ENCODE results near the gene MRPL32.

Gene MRPL32

GRCh38 chr7:42914009-42914408 is 18.2 kb upstream of the MRPL32 start:
- DNase-seq (ENCODE audit: low read depth), result no peak
- no peak overlapping the region for H3K4me3 ChIP-seq (ENCODE audit: low read length)
- TF ChIP-seq CTCF (conservative IDR thresholded peaks at IDR 0.05; ENCODE audit: low read depth, low read length), result no peak

GRCh38 chr7:42914421-42915045 is 17.6 kb upstream of the MRPL32 start:
- DNase-seq (ENCODE audit: low read depth), result no peak
- no peak overlapping the region for H3K4me3 ChIP-seq (ENCODE audit: low read length)

GRCh38 chr7:42915356-42915755 is 16.8 kb upstream of the MRPL32 start:
- no peak for TF ChIP-seq CTCF (conservative IDR thresholded peaks at IDR 0.05; ENCODE audit: low read depth, low read length)

More at GRCh38 chr7:42914421-42915045, 17.6 kb upstream of the MRPL32 start:
- TF ChIP-seq CTCF (conservative IDR thresholded peaks at IDR 0.05; ENCODE audit: low read depth, low read length), result no peak

GRCh38 chr7:42922017-42922753 is 10.0 kb upstream of the MRPL32 start:
- no peak for DNase-seq (ENCODE audit: low read depth)
- H3K4me3 ChIP-seq (ENCODE audit: low read length), result no peak overlapping the region
- no peak for TF ChIP-seq CTCF (conservative IDR thresholded peaks at IDR 0.05; ENCODE audit: low read depth, low read length)

More at GRCh38 chr7:42915356-42915755, 16.8 kb upstream of the MRPL32 start:
- H3K4me3 ChIP-seq (ENCODE audit: low read length), result no peak overlapping the region
- DNase-seq (ENCODE audit: low read depth), result no peak

- no peak overlapping the region for H3K4me3 ChIP-seq (ENCODE audit: low read length)
- DNase-seq (ENCODE audit: low read depth), result no peak
These were observed 7.8 kb upstream of the MRPL32 start for GRCh38 chr7:42924223-42924838.

GRCh38 chr7:42925630-42926029 is 6.5 kb upstream of the MRPL32 start:
- no peak for DNase-seq (ENCODE audit: low read depth)
- no peak for TF ChIP-seq CTCF (conservative IDR thresholded peaks at IDR 0.05; ENCODE audit: low read depth, low read length)
- no peak overlapping the region for H3K4me3 ChIP-seq (ENCODE audit: low read length)

More at GRCh38 chr7:42924223-42924838, 7.8 kb upstream of the MRPL32 start:
- no peak for TF ChIP-seq CTCF (conservative IDR thresholded peaks at IDR 0.05; ENCODE audit: low read depth, low read length)

Measured in retinal pigment epithelial cell (primary cell).